Liver (tissue), 3 donors: ENCODE measurements around the gene NKAIN2.

ENCODE experiments used
- EGR1 ChIP-seq, 2 donors: IDR thresholded peaks; 2 replicates each; pipeline ENCODE4 v1.6.1; 2016 to 2018; ENCODE audit warnings: antibody characterized with exemption in 2 of 2, low read depth in 2 of 2
- FOXA2 ChIP-seq: IDR thresholded peaks from 2 replicates; pipeline ENCODE4 v1.6.1; 2016; ENCODE audit warnings: antibody characterized with exemption
- GABPA ChIP-seq, 2 donors: IDR thresholded peaks in 1 of 2; conservative IDR thresholded peaks in 1 of 2; 2 replicates each; pipeline ENCODE4 v1.6.1; 2016; ENCODE audit warnings: antibody characterized with exemption in 2 of 2, mild to moderate bottlenecking in 1 of 2, moderate library complexity in 1 of 2
- RXRA ChIP-seq, 2 donors: IDR thresholded peaks; 2 replicates each; pipeline ENCODE4 v1.6.1; 2017 to 2018; ENCODE audit warnings: antibody characterized with exemption in 2 of 2, mild to moderate bottlenecking in 1 of 2
- TF ChIP-seq, protein P1 (sequence below): fragments of 150-350 bp; IDR thresholded peaks from 2 replicates; pipeline ENCODE4 v1.5.1; 2017; ENCODE audit warnings: improper control_type of control experiment, low read depth, low read length; ENCODE audit not compliant: missing input control
- TF ChIP-seq, protein P2 (sequence below): IDR thresholded peaks from 2 replicates; pipeline ENCODE4 v1.6.1; 2016; ENCODE audit warnings: antibody characterized with exemption
- donor health status: healthy.
- donor health status: healthy.

DNA sequence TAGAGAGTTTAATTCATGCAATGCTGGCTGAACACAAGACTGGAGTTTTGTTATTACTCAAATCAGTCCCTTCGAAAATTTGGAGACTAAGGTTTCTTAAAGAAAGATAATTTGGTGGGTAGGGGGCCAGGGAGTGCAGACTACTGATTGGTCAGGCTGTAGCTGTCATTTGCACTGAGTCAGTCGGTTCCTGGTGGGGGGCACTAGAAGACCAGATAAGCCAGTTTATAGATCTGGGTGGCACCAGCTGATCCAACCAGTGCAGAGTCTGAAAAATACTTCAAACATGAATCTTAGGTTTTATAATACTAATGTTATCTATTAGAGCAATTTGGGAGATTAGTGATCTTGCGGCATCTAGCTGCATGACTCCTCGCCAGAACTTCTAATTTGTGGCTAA lies 530.7 kb downstream of the NKAIN2 start:
- TF ChIP-seq RXRA (IDR thresholded peaks at IDR 0.05) = no peak
- TF ChIP-seq, protein P1, sequence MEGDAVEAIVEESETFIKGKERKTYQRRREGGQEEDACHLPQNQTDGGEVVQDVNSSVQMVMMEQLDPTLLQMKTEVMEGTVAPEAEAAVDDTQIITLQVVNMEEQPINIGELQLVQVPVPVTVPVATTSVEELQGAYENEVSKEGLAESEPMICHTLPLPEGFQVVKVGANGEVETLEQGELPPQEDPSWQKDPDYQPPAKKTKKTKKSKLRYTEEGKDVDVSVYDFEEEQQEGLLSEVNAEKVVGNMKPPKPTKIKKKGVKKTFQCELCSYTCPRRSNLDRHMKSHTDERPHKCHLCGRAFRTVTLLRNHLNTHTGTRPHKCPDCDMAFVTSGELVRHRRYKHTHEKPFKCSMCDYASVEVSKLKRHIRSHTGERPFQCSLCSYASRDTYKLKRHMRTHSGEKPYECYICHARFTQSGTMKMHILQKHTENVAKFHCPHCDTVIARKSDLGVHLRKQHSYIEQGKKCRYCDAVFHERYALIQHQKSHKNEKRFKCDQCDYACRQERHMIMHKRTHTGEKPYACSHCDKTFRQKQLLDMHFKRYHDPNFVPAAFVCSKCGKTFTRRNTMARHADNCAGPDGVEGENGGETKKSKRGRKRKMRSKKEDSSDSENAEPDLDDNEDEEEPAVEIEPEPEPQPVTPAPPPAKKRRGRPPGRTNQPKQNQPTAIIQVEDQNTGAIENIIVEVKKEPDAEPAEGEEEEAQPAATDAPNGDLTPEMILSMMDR = no peak
- TF ChIP-seq EGR1 (IDR thresholded peaks at IDR 0.05; ENCODE audit: low read depth in 2 of 2) = no peak
- no peak for TF ChIP-seq FOXA2
- TF ChIP-seq, protein P2, sequence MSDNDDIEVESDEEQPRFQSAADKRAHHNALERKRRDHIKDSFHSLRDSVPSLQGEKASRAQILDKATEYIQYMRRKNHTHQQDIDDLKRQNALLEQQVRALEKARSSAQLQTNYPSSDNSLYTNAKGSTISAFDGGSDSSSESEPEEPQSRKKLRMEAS = no peak
- TF ChIP-seq GABPA (IDR thresholded peaks at IDR 0.05 in 1 of 2, conservative IDR thresholded peaks at IDR 0.05 in 1 of 2) = no peak
